Kidney (tissue), 14 donors: Measurements from ENCODE around the gene NFYA. TPM values are rescaled to one million over a fixed set of nuclear protein-coding genes. Genes with fewer than 3 reads are reported as not detected.

ENCODE experiments used
- DNase-seq, 5 donors: peaks; one replicate each; pipeline ENCODE4 v3.0.0-alpha.2; 2013 to 2020
- FAIRE-seq: peaks from 2 replicates; lab custom pipeline; 2012; peaks lifted over from hg19 to GRCh38; lab: Jason Lieb, UNC
- H3K27ac ChIP-seq, 2 donors: one replicate each; pipeline ENCODE4 v1.7.0; 2013; ENCODE audit warnings: low read depth in 2 of 2, low read length in 2 of 2, inconsistent platforms in 1 of 2
- H3K27me3 ChIP-seq: one replicate; pipeline ENCODE4 v1.7.1; 2013; ENCODE audit warnings: low read length, inconsistent platforms; ENCODE audit not compliant: control insufficient read depth, insufficient read depth
- H3K36me3 ChIP-seq, 3 donors: one replicate each; pipeline versions ENCODE4 v1.7.0 to v1.7.1; 2013; ENCODE audit warnings: low read length in 3 of 3, control low read depth in 1 of 3, inconsistent platforms in 1 of 3; ENCODE audit not compliant: insufficient read depth in 3 of 3, control insufficient read depth in 2 of 3
- H3K4me1 ChIP-seq, 3 donors: one replicate each; pipeline versions ENCODE4 v1.7.0 to v1.7.1; 2013; ENCODE audit warnings: low read length in 3 of 3, inconsistent platforms in 1 of 3, low read depth in 1 of 3; ENCODE audit not compliant: control insufficient read depth in 2 of 3, insufficient read depth in 2 of 3
- H3K4me3 ChIP-seq, 3 donors: one replicate each; pipeline versions ENCODE4 v1.7.0 to v1.8.1; 2013; ENCODE audit warnings: low read length in 3 of 3, control low read depth in 1 of 3, inconsistent platforms in 1 of 3
- H3K9ac ChIP-seq, 3 donors: one replicate each; pipeline versions ENCODE4 v1.7.0 to v1.7.1; 2013; ENCODE audit warnings: low read length in 3 of 3, control low read depth in 1 of 3, inconsistent platforms in 1 of 3
- H3K9me3 ChIP-seq, 3 donors: one replicate each; pipeline versions ENCODE4 v1.7.0 to v1.7.1; 2013; ENCODE audit warnings: low read length in 3 of 3, control low read depth in 1 of 3, inconsistent platforms in 1 of 3; ENCODE audit not compliant: control insufficient read depth in 2 of 3, insufficient read depth in 1 of 3
- intact Hi-C: fragments of 100-400 bp; cut with DNase I; formaldehyde crosslinking; loops from one replicate; pipeline ENCODE4 v1.11.1; 2022
- polyA plus RNA-seq: library from polyadenylated mRNA; stranded (reverse); fragments of 350-450 nt; fragmentation: Illumina TruSeq; extraction: RNeasy Lipid Tissue Mini Kit (QIAGEN cat#74804); gene quantifications from one replicate; pipeline ENCODE4 v1.2.3, GENCODE V29; 2014; ENCODE audit warnings: low read depth, low replicate concordance; ENCODE audit not compliant: insufficient read depth
- total RNA-seq: library from RNA; stranded (reverse); fragmentation: NEBNext Ultra II Directional; extraction: Animal tissue kit (Norgen Biotek cat#: 25700); gene quantifications from one replicate; pipeline ENCODE4 v1.2.1, GENCODE V29; 2021
- TF ChIP-seq, protein P1 (sequence below): IDR thresholded peaks from 3 replicates; pipeline ENCODE4 v1.5.1; 2012; ENCODE audit warnings: mild to moderate bottlenecking, moderate library complexity, borderline replicate concordance; ENCODE audit not compliant: insufficient read depth; ENCODE audit errors: extremely low read depth
- donor health status: control.
- donor health status: control.
- donor health status: control.
- donor health status: control.
- donor health status: control.
- donor health status: DM: yes; HTN: yes; CAD: no.
- donor health status: Normal renal cell carcinoma (clear cell type).

NFYA gene
- total and polyA plus RNA-seq, 2 donors from 2014 or later = 6.4 to 22.5 TPM

- Histone ChIP-seq H3K27ac (no peak overlapping the region), H3K4me3 (no peak overlapping the region), H3K27me3 (no peaks in the 10 kb centered on the region), H3K4me1 (no peaks in the 10 kb centered on the region), H3K9ac (no peak overlapping the region), H3K36me3 (peaks cover 20 to 53% (median 37%) of the 10 kb centered on the region in 3 donors), H3K9me3 (no peaks in the 10 kb centered on the region)
- no peak for DNase-seq
- intact Hi-C loops = no loop called here
- no peak for FAIRE-seq
- TF ChIP-seq, protein P1, sequence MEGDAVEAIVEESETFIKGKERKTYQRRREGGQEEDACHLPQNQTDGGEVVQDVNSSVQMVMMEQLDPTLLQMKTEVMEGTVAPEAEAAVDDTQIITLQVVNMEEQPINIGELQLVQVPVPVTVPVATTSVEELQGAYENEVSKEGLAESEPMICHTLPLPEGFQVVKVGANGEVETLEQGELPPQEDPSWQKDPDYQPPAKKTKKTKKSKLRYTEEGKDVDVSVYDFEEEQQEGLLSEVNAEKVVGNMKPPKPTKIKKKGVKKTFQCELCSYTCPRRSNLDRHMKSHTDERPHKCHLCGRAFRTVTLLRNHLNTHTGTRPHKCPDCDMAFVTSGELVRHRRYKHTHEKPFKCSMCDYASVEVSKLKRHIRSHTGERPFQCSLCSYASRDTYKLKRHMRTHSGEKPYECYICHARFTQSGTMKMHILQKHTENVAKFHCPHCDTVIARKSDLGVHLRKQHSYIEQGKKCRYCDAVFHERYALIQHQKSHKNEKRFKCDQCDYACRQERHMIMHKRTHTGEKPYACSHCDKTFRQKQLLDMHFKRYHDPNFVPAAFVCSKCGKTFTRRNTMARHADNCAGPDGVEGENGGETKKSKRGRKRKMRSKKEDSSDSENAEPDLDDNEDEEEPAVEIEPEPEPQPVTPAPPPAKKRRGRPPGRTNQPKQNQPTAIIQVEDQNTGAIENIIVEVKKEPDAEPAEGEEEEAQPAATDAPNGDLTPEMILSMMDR = no peak
Measured at GRCh38 chr6:41090841-41091761, 18.3 kb downstream of the NFYA start.

DNA sequence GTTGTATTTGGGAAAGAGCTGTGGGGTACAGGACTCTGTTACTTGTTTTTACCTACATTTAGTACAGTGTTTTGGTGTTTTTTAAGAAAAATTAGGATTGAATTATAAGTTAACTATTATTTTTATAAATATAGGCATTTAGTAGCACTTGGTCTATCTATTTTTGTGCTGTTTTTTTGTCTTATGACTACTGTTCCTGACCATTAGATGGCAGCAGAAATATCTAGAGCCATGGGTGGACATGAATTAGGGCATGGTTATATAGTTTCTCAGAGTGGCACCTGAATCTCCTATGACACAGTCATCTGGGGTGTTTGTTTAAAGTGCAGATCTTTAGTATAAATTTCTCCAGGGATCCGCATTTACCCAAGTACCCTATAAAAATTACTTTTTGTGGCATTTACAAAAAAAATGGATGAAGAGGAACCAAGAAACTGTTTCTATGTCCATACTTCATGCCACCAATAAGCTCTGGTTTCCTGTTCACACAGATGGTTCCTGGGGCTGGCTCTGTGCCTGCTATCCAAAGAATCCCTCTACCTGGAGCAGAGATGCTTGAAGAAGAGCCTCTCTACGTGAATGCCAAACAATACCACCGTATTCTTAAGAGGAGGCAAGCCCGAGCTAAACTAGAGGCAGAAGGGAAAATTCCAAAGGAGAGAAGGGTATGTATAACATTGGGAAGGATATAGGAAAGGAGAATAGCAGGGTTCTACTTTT lies 19.8 kb downstream of the NFYA start:
- no peaks in the 10 kb centered on the region for H3K9me3 ChIP-seq
- H3K27ac ChIP-seq = no peak overlapping the region
- no peaks in the 10 kb centered on the region for H3K27me3 ChIP-seq
- intact Hi-C loops = no loop called here
- peaks cover 25 to 66% (median 49%) of the 10 kb centered on the region in 3 donors for H3K36me3 ChIP-seq
- H3K4me3 ChIP-seq = no peak overlapping the region
- H3K4me1 ChIP-seq = no peaks in the 10 kb centered on the region
- TF ChIP-seq, protein P1 = no peak
- peak in 1 of 5 donors; percentile 51 for DNase-seq
- H3K9ac ChIP-seq = no peak overlapping the region
- no peak for FAIRE-seq

GRCh38 chr6:41093729-41094128 lies 21.0 kb downstream of the NFYA start:
- TF ChIP-seq, protein P1 = no peak
- Histone ChIP-seq H3K9ac (no peak overlapping the region), H3K4me1 (no peaks in the 10 kb centered on the region), H3K36me3 (peaks cover 25 to 74% (median 55%) of the 10 kb centered on the region in 3 donors), H3K27me3 (no peaks in the 10 kb centered on the region), H3K9me3 (no peaks in the 10 kb centered on the region), H3K27ac (no peak overlapping the region), H3K4me3 (no peak overlapping the region)
- FAIRE-seq (no peak), DNase-seq (no peak)
- intact Hi-C loops = no loop called here
